ENCODE data around the gene RHOT2. TPM values are rescaled to one million over a fixed set of nuclear protein-coding genes. Genes with fewer than 3 reads are reported as not detected.

The RHOT2 gene
- total and polyA plus RNA-seq, 9 of the 15 experiments (the other 6 are each of a cell fraction or from before 2014, with no cell fraction given), result 5.0 to 373 (median 112) TPM

- TF ChIP-seq FOXM1 (IDR thresholded peaks at IDR 0.05; ENCODE audit: low read depth) (no peak), FOXM1 (CRISPR knock-in tag; IDR thresholded peaks at IDR 0.05; ENCODE audit: low read depth) (peak; percentile 74; the same call in 1 of the 2 replicates), ZBTB17 (CRISPR knock-in tag; IDR thresholded peaks at IDR 0.05) (peak; percentile 27; the same call in 1 of the 2 replicates)
Observed at GRCh38 chr16:642189-643049, 25.5 kb upstream of the RHOT2 start (continued).

- no peak for TF ChIP-seq EZH2 (IDR thresholded peaks at IDR 0.05; ENCODE audit: borderline replicate concordance, low read depth, low read length)
Observed at GRCh38 chr16:643050-643368, 24.9 kb upstream of the RHOT2 start.

More at GRCh38 chr16:643050-643368, 24.9 kb upstream of the RHOT2 start:
- H3K27ac ChIP-seq (ENCODE audit: extremely low read depth, low read depth, low read length), result peak overlapping the region; percentile 94
- in situ Hi-C loops (cut with MboI), result no loop called here
- no TSS peak for BruUV-seq (replicated peaks)
- H3K9ac ChIP-seq (ENCODE audit: insufficient read depth in 1 of 2, low read depth in 2 of 2, low read length in 2 of 2), result peak overlapping the region; percentile 91 to 99
- ATAC-seq, result peak; percentile 2; the same call in 2 of the 3 replicates
- peak; percentile 46 for FAIRE-seq
- H3K4me1 ChIP-seq (replicated peaks in 1 of 2; ENCODE audit: control insufficient read depth in 2 of 2, insufficient read depth in 2 of 2, low read length in 2 of 2), result peaks cover 7 to 83% of the 10 kb centered on the region in 2 experiments; a peak in 3 of 5 replicates
- no peaks in the 10 kb centered on the region for H3K9me1 ChIP-seq (ENCODE audit: control insufficient read depth, insufficient read depth, low read length)
- H2AFZ ChIP-seq (ENCODE audit: low read depth, low read length), result no peak overlapping the region
- H3K79me2 ChIP-seq (ENCODE audit: control insufficient read depth, insufficient read depth, low read length), result peaks cover 59% of the 10 kb centered on the region
- WGBS (ENCODE audit: insufficient coverage, low coverage, missing lambda C conversion rate), result 26% methylated on average over 11 of the region's 13 CpGs
- peak overlapping the region; percentile 92 for H3K4me2 ChIP-seq (ENCODE audit: insufficient read depth, low read length)
- DNase-seq (ENCODE audit: extremely low read depth in 1 of 4, low spot score in 3 of 4), result peak in 2 of 4 experiments; percentile 40 to 47
- H4K20me1 ChIP-seq (replicated peaks; ENCODE audit: control insufficient read depth, insufficient read depth, low read length), result no peaks in the 10 kb centered on the region
- H3K36me3 ChIP-seq (ENCODE audit: control insufficient read depth, insufficient read depth, low read length), result peaks cover 45% of the 10 kb centered on the region; the same call in 2 of the 3 replicates
- no peaks in the 10 kb centered on the region for H3K27me3 ChIP-seq (ENCODE audit: control insufficient read depth in 2 of 2, insufficient read depth in 2 of 2, low read length in 2 of 2)
- CTCF ChIA-PET (ENCODE audit: low intra/inter-chr PET ratio), result no interaction called here
- intact Hi-C loops (cut with micrococcal nuclease), result no loop called here
- H3K9me3 ChIP-seq (replicated peaks; ENCODE audit: control insufficient read depth, insufficient read depth, low read depth, low read length), result no peaks in the 10 kb centered on the region
- H3K4me3 ChIP-seq, result peak overlapping the region; percentile 89
- POLR2A ChIA-PET, result interaction anchor here (0.6 to 2.3 kb wide), 7 partner anchors 8 to 77 kb away, joined by 3 to 13 read pairs (median 4); partner anchors contain the start of gene NHLRC4

Measured in K562 (cell line).